Activated gamma-delta T cell (primary cell): ENCODE results near the gene GLB1L3.

ENCODE experiments used
- DNase-seq: peaks from one replicate; lab custom pipeline; 2025; lab: John Stamatoyannopoulos, UW
- total RNA-seq, 2 donors: gene quantifications; one replicate each; lab custom pipeline; 2026; lab: John Stamatoyannopoulos, UW

GLB1L3 gene, protein sequence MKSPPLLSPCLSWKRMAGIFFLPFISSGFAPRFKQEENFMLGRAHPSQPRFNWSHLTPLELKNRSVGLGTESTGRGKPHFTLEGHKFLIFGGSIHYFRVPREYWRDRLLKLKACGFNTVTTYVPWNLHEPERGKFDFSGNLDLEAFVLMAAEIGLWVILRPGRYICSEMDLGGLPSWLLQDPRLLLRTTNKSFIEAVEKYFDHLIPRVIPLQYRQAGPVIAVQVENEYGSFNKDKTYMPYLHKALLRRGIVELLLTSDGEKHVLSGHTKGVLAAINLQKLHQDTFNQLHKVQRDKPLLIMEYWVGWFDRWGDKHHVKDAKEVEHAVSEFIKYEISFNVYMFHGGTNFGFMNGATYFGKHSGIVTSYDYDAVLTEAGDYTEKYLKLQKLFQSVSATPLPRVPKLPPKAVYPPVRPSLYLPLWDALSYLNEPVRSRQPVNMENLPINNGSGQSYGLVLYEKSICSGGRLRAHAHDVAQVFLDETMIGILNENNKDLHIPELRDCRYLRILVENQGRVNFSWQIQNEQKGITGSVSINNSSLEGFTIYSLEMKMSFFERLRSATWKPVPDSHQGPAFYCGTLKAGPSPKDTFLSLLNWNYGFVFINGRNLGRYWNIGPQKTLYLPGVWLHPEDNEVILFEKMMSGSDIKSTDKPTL
- 1.7 to 2.6 reads per million in 2 donors for total RNA-seq

DNA sequence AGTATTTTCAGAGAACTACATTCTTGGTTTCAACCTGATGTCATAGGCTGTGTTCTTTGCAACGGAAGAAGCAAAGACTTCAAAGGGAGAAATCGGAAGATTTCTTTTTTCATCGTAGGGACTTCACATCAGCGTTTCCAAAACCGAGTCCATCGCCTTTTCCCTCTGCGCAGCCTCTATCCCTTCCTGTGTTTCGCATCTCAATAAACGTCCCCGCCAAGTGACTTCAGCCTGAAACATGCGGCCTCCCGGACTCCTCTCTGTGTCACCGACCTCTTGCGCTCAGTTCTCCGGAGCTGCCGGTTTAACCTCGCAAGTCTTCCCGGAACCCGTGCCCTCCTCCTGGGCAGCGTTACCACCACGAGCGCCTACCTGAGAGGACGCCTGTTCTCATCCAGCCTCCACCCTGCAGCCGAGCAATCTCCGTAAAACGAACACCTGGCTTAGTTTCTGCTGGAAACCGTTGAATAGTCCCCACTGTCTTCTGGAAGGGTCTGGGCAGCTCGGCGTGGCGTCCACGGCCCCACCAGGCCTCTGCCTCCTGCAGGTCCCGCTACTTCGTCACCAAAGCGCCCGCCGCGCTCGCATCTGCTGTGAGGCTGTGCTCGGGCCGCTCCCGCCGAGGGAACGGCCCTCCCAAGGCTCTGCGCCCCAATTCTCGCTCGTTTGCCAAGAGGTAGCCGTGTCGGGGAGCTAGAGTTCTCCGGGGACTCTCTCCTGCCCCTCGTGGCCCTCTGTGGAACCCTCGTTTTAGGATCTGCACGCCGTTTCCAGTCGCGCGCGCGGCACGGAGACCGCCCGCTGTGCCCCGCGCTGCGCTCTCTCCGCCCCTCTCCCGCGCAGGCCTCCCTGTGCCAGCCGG lies at the start of gene GLB1L3:
Gene GLB1L3, plus strand, starts transcription at position 846 of the 862 bp plus-strand sequence. CDS start 362 bp downstream, outside the sequence.
- peak; percentile 30 for DNase-seq

DNA sequence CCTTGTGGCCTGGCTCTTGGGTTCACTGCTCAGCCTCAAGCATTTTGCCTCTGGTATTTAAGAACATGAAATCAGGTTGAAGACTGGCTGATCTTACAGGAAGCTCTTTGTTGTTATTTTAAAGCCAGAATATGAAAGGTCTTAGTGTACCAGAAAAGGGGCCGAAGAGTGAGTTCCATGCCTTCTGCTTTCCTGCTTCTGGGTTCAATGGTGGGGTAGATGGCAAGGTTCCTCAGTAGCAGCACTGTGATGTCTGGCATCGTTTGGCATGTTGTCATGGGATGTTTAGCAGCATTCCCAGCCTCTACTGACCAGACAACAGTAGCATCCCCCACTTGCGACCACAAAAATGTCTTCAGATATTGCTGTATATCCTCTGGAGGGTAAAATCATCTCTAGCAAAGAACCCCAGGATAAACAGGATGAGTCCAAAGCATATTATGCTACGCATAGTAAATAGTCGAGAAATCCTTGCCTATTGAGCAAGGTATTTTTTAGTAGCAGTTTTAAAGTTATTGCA lies 49.3 kb upstream of the GLB1L3 start:
- no peak for DNase-seq

DNA sequence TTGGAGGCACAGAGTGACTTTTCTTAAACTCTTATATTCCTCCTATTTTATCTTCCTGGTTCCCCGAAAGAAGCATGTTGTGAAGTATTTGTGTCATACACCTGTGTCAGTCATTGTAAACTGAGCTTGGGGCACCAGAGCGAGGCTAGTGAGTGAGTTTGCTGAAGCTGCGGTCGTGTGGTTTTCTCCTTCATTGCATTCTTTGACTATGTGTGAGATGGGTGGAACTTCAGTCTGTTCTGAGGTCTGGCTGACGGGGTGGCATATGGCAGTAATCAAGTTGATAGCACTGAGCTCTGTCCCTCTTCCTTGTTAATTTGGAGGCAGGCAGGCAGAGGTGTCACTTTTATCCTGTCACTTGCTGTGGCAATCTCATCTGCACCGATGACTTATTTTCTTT lies 47.6 kb upstream of the GLB1L3 start:
- no peak for DNase-seq

DNA sequence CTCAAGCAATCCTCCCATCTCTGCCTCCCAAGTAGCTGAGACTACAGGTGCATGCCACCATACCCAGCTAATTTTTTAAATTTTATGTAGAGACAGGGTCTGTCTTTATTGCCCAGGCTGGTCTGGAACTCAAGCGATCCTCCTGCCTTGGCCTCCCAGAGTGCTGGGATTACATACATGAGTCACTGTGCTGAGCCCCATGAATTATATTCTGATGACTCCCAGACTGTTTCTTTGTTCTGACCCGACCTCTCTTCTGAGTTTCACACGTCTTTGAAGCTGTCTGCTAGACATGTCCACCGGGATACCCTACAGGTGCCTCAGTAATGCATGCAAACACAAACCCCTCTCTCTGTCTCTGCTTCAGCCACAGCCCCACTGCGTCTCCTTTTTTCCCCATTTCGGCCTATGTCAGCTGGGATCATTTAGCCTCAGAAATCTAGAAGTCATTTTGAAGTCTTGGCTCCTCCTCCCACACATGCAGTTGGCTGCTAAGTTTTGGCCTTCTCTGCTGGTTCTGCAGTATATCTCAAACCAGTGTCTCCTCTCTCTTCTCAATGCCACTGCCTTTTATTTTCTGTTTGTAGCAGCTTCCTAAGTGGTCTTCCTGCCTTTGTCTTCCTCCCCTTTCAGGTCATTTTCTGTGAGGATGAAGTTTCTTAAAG lies 46.9 kb upstream of the GLB1L3 start:
- no peak for DNase-seq

GRCh38 chr11:134230339-134230738 lies 45.8 kb upstream of the GLB1L3 start:
- no peak for DNase-seq

- no peak for DNase-seq
These were observed 44.1 kb upstream of the GLB1L3 start for GRCh38 chr11:134231958-134232659.

DNA sequence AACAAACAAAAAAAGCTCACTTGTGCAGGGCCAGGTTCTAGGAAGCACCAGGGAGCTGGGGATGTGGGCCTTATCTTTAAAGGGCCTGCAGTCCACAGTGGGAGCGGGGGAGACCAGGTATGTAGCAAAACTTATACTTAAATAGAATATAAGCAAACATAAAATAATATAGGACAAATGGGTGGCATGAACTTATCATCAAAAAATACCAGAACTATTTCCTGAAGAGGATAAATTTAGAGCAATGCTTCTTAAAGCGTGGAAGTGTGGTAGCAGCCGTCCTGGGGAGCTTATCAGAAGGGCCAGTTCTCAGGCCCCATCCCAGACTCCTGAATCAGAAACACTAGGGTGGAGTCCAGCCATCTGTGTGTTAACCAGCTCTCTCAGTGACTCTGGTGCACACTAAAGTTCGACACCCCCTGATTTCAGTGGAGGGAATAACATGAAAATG lies 42.4 kb upstream of the GLB1L3 start:
- DNase-seq: no peak

GRCh38 chr11:134235399-134235798 lies 40.8 kb upstream of the GLB1L3 start:
- no peak for DNase-seq

GRCh38 chr11:134236834-134237556 lies 39.2 kb upstream of the GLB1L3 start:
- DNase-seq: no peak

DNA sequence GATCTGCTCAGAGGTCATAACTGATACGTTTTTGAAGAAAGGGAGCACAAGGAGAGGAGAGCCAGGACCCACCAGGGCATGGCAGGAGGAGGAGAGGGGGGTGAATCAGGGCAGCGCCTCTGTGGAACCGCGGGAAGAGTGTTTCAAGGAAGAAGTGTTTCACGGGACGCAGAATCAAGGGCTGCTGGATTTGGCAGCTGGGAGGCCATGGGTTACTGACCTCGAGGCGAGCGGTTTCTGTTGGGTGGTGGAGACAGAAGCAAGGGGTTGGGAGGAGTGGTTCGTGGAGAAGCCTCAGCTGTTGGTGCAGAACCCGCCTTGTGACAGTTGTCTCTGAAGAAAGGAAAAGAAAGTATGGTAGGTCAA lies 38.6 kb upstream of the GLB1L3 start:
- DNase-seq: no peak

- DNase-seq: no peak
These were observed 37.2 kb upstream of the GLB1L3 start for GRCh38 chr11:134238956-134239355.

DNA sequence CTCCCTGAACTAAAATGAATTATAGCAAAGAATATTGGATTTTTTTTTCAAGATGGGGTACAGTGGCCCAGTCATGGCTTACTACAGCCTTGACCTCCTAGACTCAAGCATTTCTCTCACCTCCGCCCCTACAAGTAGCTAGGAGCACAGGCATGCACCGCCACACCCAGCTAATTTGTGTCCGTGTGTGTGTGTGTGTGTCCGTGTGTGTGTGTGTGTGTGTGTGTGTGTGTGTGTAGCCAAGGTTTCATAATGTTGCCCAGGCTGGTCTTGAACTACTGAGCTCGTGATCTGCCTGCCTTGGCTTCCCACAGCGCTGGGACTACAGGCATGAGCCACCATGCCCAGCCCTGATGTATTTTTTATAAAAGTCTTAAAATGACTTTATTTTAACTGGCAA lies 35.6 kb upstream of the GLB1L3 start:
- DNase-seq: no peak

DNA sequence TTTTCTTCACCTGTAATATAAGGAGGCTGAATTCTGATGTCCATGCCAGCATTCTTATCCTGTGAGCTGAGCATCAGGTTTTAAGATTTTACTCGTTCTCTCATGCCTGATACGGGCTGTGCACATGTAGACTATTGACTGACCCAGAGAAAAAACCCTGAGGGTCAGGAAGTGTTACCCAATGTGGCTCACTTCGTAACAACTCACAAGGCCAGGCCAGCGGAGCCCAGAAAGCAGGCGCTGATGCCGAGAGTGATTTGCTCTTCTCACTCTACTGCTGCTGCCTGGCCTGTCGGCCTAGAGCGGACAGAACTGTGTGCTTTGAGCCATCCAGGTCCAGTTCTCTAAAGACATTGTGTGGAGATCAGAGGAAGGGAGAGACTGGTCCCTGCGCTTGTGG lies 33.8 kb upstream of the GLB1L3 start:
- DNase-seq: no peak

DNA sequence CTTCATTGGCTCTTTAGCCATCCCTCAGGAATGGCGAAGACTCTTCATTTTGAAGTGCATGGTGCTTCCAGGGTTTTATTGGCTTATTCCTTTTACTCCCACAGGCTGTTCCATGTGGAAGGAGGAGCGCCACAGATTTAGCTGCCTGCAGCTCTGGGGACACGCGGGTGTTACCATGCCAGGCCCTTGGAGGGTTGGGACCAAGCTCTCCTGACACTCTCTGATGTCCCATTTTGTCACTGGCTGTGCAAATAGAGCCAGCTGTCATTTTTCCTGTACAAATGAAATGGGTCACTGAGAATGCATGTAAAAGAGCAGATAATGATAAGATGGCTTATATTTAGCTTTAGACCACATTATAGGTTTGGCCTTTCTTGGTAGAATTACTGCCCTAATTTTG lies 32.3 kb upstream of the GLB1L3 start:
- no peak for DNase-seq

DNA sequence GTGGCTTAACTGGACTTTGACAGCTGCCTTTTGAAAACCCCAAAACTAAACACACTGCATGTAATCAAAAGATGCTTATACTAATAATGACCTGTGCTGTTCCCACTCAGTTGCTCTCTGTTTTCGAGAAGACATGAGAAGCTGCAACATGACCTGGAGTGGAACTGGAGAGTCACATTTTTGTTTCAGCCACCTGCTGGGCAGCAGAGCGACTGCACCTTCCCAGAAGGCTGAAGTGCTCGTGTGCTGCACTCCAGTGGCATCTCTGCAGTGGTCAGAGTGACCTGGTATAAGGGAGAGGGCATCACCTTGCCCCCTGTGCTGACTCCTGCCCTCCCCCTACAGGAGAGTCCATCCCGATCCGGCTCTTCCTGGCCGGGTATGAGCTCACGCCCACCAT lies 31.6 kb upstream of the GLB1L3 start:
- no peak for DNase-seq

DNA sequence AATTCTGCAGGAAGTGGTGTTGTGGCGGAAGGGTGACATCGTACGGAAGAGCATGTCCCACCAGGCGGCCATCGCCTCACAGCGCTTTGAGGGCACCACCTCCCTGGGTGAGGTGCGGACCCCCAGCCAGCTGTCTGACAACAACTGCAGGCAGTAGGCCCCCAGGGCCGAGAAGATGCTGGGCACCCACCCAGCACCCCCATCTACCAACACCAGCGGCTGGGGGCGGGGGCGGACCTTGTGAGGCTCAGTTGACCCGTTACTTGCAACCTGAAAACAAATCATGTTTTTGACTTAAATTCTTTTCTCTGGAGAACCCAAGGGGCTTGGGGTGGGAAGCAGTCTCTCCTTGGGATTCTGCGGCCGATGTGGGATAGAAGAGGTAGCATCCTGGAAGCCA lies 30.7 kb upstream of the GLB1L3 start:
- DNase-seq: no peak

DNA sequence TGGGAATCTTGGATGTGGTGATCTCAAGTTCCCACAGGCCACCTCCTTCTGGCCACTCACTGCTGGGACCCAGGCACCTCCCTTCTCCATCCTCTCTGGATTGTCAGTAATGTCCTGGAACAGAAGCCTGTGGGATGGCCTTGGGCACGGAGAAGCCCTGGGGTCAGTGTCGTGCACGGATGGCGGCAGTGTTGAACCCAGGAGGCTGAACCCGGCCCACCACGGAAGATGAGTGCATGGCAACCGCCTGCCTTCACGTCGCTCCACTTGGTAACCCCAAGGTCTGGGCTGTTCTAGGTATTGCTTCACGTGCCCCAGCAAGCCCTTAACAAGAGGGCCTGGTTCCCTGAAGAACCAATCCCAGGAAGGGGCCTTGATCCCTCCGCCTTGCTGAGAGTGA lies 30.1 kb upstream of the GLB1L3 start:
- no peak for DNase-seq

DNA sequence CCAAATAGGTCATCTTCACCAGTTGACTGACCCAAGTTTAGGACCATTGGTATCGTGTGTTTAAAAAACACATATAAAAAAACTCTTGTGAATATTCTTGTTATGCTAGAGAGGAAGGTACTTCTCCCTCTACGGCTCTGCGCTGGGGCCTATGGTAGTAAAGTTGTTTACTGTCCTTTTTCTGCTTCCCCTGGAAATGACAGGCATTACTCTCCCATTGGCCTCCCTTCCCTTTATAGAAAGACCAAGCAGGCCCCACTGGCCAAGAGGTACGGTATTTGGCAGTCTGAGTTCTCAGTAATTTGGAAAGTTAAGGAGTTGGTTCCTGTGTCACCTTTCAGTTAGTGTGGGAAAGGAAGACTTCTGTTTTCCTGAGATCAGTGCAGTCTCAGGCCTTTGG lies 29.5 kb upstream of the GLB1L3 start:
- DNase-seq: no peak

DNA sequence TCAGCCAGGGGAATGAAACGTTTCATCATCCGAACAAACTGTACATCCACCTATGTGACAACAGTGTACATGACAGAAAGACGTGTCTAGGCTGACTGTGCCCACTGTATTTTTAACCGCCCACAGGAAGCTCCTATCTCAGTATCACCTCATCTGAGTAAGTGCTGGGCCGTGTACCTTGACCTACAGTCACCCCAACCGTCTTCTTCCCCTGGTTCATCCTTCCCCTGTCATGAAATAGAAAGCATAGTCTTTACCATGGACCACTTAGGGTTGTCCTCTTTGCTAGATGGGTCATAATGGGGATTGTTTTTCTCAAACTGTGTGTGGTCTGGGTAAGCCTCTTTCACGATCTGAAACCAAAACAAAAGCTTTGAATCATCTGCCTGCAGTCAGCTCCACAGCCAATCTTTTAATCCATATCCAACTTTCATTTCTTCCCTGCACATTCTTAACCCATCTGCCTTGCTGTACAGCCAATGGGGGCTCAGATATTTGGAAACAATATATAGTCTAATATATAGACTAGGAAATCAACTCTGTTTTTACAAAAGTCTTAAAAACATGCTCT lies 27.2 kb upstream of the GLB1L3 start:
- DNase-seq: no peak

- no peak for DNase-seq
These were observed 25.9 kb upstream of the GLB1L3 start for GRCh38 chr11:134250246-134250645.
